HG03575 (cell line): ENCODE results near the gene CSH2.
"Not testable (repeated sequence)": the region's sequence is repeated elsewhere in the genome, so short reads cannot be mapped to it uniquely, and the experiment has no call there.

Experiments used
- ATAC-seq: cut with Tn5 transposase; IDR thresholded peaks from one replicate; pipeline ENCODE4 v1.9.1; 2021; ENCODE audit not compliant: unreplicated experiment, insufficient number of reproducible peaks, low FRiP score; ENCODE audit errors: extremely low read depth

Gene CSH2

DNA sequence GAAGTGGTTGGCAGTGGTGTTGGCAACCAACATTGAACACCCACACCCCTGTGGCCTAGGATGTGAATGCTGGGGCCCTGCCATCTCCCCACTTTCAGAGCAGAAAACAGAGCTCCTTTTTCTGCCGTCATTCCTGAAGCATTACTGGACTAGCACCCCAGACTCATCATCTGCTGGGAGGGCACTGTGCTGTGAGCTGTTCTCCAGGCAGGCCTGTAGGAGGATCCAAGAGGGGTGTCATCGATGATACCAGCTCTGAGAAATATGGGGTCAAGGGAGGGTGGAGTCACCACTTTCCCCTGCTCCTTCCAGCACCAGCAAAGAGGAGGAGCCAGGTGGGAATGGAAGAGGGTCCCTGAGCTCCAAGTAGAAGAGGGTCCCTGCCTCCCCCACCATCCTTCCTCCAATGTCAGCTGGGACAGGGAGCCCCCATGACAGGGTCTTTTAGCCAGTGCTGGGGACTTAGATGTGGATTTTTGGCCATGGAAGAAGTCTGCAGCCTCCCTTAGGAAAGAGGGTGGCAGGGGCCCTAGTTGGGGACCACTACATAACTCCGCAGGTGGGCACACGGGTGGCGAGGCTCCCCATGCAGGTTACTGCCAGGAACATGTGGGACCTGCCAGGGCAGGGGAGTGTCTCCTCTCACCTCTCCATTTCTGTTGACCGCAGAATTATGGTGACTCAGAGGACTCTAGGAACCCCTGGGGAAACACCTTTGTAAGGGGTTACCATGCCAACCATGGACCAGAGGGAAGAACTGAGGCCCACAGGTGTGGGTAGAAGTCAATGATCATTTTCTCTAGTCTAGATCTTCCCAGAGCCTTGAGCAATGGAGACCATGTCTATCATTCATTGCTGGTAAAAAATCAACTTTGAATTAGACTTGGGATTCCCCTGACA is 25.7 kb upstream of the CSH2 start:
- not testable (repeated sequence) for ATAC-seq

DNA sequence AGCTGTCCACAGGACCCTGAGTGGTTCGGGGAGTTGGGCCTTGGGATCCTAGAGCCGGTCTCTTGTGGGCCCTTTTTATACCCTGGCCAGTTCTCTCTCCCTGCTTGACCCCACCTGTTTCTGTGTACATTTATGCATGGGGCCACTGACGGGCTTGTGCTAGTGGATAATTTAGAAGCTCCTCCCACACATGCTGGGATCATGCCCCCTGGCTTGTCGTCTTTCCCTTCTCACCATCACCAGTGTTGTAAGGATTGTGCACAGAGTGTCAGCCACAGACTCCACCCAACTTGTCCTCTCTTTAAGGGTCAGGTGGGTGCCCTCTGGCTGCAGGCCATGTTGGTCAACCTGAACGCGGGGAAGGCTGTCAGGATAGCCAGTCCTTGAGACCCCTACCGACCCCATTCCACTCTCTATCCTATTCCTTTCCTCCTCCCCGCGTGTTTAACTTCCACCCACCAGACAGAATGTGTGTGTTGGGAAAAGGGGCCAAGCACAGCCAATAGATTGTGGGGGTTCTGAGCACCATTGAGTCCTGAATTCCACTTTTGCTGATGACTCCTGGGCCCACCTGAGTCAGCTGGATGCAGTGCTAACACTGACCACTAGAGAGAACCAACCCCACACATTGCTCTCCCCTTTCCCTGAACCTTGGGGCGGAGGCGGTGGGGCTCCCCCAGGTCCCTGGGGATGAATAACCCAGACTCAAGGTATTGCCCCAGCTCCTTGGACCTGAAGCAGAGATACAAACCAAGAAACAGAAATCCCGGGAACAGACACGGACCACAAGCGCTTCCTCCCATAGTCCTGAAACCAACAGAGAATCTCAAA is 23.3 kb upstream of the CSH2 start, which contains the start of gene CSH1:
Gene CSH1 (minus strand): TSS at position 51 of the 831 bp plus-strand sequence. CDS start 63 bp downstream, outside the sequence.
- not testable (repeated sequence) for ATAC-seq

DNA sequence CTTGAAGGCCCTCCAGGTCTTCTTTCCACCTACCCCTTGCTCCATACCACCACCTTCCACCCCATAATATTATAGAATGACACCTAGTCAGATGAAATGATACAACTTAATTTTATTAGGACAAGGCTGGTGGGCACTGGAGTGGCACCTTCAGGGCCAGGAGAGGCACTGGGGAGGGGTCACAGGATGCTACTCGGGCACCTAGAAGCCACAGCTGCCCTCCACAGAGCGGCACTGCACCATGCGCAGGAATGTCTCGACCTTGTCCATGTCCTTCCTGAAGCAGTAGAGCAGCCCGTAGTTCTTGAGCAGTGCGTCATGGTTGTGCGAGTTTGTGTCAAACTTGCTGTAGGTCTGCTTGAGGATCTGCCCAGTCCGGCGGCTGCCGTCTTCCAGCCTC is 21.3 kb upstream of the CSH2 start:
- not testable (repeated sequence) for ATAC-seq

DNA sequence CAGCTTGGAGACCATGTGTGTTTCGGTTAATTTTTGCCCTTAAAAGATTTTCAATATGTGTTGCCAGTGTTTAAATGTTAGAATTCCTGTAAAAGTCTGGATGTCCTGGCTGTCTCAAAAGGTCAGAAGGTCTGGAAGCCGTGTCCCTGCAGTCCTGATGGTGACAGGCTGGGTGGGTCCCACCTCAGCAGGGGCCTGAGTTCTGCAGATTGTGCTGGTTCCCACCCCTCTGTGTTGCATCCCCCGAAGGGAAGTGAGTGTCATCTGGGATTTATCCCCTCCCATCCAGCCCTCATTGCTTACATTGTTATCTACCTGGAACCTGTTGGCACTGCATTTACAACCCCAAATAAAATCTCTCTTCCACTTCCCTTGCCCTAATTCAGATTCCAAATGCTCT is 20.5 kb upstream of the CSH2 start:
- ATAC-seq = not testable (repeated sequence)

DNA sequence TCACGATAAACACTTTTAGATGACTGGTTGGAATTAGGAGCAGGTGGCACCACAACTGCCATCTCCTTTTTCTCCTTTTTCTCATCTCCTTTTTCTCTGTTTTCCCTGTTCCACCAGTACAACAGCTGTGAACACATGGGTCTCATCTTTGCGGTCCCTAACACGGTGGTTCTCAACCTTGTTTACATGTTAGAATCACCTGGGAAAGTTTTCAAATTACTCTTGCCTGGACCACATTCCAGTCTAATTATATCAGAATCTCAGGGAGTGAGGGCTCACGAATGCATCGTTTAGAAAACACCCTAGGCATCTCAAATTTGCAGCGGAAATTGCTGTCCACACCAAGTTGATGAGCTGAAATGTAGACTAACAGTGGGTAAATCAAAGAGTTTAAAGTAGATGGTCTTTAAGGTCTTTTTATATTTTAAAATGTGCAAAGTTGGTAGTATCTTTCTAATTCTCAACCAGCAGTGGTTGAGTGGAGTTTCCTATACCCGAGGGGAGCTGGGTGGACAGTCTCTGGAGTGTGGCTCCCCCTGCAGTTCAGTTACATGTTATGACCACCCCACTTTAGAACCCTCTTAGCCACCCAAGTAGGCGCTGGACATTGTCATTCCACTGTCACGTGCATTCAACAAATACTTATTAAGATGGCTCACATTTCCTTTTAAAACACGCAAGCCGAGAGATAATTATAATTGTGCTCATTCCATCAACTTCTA is 19.0 kb upstream of the CSH2 start:
- not testable (repeated sequence) for ATAC-seq

DNA sequence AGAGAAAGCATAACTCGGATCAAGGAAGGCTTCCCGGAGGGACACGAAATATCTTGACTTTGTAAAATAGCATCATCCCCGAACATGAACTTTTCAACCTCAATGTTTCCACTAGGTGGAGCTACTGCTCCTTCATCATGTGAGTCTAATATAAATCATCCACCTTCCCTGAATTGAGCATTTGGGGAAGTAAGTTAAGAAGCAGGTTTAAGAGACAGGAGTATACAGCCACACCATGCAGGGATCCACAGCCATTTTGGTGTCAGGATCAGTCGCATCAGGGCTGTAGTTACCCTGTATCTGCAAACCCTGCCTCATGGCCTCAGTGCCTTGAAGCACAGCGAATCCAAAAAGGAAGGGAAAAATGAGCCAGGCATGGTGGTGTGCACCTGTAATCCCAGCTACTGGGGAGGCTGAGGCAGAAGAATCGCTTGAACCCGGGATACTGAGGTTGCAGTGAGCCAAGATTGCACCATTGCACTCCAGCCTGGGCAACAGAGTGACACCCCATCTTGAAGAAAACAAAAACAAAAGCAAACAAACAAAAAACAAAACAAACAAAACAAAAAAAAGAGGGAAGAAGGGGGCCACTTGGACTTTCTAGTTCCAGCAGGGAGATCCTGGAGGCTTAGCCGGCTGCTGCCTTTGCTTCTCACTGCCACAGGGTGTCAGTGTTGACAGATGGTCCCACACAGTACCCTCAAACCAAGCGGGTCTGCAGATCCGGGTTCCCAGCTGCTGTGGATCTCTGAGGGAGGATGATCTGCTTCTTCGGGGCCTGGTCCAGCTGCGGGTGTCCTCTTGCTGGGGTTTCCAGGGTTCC is 15.8 kb upstream of the CSH2 start:
- not testable (repeated sequence) for ATAC-seq

DNA sequence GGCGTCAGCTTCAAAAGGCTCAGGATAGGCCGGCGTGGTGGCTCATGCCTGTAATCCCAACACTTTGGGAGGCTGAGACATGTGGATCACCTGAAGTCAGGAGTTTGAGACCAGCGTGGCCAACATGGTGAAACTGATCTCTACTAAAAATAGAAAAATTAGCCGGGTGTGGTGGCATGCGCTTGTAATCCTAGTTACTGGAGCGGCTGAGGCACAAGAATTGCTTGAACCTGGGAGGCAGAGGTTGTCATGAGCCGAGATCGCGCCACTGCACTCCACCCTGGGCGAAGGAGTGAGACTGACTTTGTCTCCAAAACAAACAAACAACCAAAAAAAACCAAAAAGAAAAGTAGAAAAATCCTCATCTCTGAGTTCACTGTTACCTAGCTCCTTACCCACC is 11.6 kb upstream of the CSH2 start:
- ATAC-seq = not testable (repeated sequence)

DNA sequence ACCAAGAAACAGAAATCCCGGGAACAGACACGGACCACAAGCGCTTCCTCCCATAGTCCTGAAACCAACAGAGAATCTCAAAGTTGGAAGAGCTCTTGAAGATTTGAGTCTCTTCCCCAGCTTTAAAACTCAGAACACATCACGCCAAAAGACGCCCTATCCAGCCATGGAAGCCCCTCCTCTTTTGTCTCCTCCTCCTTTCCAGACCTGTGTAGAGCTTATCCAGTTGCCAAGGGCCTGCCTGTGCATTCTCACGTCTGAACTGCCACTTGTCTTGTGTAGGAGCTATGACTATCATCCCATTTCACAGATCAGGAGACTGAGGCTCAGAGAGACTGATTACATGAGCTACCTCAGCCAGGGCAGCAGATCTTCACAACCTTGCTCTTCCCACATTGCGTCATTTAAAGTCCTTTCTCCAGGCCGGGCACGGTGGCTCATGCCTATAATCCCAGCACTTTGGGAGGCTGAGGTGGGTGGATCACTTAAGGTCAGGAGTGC is 9.2 kb upstream of the CSH2 start:
- ATAC-seq = not testable (repeated sequence)

DNA sequence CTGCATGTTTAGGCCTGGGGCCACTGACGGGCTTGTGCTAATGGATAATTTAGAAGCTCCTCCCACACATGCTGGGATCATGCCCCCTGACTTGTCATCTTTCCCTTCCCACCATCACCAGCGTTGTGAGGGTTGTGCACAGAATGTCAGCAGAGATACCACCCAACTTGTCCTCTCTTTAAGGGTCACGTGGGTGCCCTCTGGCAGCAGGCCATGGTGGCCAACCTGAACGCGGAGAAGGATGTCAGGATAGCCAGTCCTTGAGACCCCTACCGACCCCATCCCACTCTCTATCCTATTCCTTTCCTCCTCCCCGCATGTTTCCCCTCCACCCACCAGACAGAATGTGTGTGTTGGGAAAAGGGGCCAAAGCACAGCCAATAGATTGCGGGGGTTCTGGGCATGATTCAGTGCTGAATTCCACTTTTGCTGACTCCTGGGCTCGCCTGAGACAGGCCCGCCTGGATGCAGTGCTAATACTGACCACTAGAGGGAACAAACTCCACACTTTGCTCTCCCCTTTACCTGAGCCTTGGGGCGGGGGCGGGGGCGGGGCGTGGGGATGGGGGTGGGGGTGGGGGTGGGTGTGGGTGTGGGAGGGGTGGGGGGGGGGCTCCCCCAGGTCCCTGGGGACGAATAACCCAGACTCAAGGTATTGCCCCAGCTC is 8.6 kb upstream of the CSH2 start, which contains the start of gene GH2:
Gene GH2 (minus strand): TSS at position 10 of the 667 bp plus-strand sequence. CDS start 143 bp downstream, outside the sequence.
- no peak for ATAC-seq

DNA sequence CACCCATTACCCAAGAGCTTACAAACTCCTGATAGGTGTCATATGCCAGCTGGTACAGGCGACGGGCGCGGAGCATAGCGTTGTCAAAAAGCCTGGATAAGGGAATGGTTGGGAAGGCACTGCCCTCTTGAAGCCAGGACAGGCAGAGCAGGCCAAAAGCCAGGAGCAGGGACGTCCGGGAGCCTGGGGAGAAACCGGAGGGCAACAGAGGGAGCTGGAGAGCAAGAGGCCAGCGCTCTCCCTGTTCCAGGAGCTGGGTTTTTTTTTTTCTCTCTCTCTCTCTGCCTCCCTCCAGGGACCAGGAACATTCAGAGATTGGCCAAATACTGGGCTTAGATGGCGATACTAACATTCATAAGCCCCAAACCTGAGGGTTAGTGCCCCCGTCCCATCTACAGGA is 7.9 kb upstream of the CSH2 start:
- not testable (repeated sequence) for ATAC-seq

DNA sequence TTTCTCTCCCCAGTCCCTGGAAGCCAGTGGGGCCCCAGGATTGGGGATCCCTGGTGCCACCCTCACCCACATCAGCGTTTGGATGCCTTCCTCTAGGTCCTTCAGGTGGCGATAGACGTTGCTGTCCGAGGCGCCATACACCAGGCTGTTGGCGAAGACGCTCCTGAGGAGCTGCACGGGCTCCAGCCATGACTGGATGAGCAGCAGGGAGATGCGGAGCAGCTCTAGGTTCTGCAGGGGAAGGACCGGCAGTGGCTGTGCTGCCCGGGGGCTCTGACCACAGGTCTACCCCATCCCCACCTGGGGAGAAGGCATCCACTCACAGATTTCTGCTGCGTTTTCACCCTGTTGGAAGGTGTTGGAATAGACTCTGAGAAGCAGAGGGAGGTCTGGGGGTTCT is 7.2 kb upstream of the CSH2 start:
- no peak for ATAC-seq

DNA sequence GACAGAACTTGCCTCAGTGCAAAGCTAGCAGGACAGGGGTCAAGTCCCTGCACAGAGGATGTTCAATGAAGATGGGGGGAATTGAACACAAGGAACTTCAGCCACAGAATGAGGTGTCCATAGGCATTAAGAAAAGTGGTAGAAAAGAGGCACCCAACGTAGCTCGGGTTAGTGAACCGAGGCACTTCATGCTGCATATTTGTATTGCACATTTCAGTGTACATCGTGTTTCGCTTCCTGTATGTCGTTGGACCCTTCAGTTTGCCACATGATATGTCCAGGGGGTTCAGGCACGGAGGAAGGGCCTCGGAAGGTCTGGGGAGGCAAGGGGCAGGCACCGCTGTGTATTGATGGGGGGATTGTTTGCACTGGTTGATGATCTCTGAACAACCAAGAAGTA is 4.9 kb upstream of the CSH2 start:
- ATAC-seq = not testable (repeated sequence)

DNA sequence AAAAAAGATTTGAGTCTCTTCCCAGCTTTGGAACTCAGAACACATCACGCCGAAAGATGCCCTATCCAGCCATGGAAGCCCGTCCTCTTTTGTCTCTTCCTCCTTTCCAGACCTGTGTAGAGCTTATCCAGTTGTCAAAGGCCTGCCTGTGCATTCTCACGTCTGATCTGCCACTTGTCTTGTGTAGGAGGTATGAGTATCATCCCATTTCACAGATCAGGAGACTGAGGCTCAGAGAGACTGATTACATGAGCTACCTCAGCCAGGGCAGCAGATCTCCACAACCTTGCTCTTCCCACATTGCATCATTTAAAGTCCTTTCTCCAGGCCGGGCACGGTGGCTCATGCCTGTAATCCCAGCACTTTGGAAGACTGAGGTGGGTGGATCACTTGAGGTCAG is 1.2 kb upstream of the CSH2 start:
- ATAC-seq = not testable (repeated sequence)

DNA sequence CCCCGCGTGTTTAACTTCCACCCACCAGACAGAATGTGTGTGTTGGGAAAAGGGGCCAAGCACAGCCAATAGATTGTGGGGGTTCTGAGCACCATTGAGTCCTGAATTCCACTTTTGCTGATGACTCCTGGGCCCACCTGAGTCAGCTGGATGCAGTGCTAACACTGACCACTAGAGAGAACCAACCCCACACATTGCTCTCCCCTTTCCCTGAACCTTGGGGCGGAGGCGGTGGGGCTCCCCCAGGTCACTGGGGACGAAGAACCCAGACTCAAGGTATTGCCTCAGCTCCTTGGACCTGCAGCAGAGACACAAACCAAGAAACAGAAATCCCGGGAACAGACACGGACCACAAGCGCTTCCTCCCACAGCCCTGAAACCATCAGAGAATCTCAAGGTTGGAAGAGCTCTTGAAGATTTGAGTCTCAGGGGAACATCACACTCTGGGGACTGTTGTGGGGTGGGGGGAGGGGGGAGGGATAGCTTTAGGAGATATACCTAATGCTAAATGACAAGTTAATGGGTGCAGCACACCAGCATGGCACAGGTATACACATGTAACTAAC is 667 bp upstream of the CSH2 start:
- ATAC-seq = not testable (repeated sequence)

DNA sequence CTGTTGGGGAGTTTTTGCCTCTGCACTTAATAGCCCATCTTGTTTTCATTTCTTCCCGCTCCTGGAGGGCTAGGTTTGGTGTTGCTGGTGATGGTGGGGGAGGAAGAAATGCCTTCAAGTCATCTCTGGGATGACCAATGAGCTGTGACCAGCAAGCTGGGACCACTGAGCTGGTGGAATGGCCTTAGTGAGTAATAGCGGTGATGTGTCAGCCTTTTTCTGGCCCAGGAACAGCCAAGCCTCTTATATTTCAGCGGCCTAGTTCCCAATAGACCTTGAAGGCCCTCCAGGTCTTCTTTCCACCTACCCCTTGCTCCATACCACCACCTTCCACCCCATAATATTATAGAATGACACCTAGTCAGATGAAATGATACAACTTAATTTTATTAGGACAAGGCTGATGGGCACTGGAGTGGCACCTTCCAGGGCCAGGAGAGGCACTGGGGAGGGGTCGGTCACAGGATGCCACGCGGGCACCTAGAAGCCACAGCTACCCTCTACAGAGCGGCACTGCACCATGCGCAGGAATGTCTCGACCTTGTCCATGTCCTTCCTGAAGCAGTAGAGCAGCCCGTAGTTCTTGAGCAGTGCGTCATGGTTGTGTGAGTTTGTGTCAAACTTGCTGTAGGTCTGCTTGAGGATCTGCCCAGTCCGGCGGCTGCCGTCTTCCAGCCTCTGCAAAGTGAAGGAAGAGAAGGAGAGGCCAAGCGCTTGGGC is 1.7 kb downstream of the CSH2 start:
- ATAC-seq = not testable (repeated sequence)

DNA sequence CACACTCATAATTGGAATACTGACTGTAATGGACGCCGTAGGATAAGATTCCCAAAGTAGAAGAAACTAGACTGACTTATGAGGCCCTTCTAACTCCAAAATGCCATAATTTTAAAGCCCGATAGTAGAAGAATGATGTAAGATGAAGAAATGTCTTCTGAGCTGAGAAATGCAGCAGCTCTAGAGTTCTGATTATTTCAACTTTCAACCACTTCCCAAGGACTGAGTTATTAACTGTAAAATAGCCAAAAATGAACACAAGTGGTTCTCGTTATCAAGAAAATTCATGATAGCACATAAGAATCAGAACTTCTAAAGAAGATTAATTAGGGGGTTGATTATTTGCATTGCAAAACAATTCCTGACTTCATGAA is 3.2 kb downstream of the CSH2 start:
- not testable (repeated sequence) for ATAC-seq
